ENCODE results near the gene ANXA10.
A peak's percentile ranks its signal among the peaks of the same experiment; 100 is the strongest.

ANXA10 gene, protein sequence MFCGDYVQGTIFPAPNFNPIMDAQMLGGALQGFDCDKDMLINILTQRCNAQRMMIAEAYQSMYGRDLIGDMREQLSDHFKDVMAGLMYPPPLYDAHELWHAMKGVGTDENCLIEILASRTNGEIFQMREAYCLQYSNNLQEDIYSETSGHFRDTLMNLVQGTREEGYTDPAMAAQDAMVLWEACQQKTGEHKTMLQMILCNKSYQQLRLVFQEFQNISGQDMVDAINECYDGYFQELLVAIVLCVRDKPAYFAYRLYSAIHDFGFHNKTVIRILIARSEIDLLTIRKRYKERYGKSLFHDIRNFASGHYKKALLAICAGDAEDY

DNA sequence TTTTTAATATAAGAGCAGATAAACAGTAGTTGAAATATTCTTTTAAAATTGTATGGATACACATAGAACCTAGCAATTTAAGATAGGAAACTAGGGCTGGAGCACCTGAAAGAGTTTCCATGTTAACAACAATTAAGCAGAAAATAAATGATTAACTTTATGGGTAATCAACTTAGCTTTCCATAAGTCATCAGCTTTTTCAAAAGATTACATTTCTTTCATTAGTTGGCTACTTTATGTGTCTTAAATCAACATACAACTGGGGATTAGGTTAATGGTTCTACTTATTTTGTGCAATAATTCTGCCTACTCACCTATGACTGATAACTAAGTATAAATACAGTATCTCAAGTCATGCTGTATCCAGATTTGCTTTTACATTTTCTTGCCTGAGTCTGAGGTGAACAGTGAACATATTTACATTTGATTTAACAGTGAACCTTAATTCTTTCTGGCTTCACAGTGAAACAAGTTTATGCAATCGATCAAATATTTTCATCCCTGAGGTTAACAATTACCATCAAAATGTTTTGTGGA lies at the start of gene ANXA10:
Gene ANXA10 (plus strand): TSS at position 362 of the 537 bp plus-strand sequence. CDS start 164 bp downstream, at position 526.
- no peaks in the 10 kb centered on the region for H3K4me1 Mint-ChIP-seq
- H3K36me3 Mint-ChIP-seq: no peaks in the 10 kb centered on the region
- no peak within 1 kb of the TSS for H3K27ac Mint-ChIP-seq
- DNase-seq (ENCODE audit: low spot score in 2 of 2): no peak
- H3K9me3 Mint-ChIP-seq: peaks cover 5% of the 10 kb centered on the region
- H3K4me3 Mint-ChIP-seq: no peak within 1 kb of the TSS
- no peak for ATAC-seq

DNA sequence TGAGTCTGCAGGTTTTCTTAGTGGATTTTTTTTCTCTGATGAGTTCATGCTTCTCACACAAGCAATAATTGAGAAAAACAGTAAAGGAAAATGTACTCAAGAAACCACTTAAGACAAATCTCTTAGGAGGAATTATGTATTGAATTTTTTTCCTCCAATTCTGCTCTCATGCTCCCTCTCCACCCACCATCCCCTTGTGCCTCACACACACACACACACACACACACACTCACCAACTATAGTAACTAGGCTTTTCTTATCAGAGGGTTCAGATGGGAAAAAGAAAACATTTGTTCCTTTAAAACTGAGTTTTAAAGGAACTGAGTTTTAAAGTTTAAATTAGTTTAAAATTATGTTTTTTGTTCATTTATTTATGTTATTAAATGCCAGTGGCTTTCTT lies 47.0 kb upstream of the ANXA10 start:
- peaks cover 9% of the 10 kb centered on the region for H3K9me3 Mint-ChIP-seq
- DNase-seq (ENCODE audit: low spot score in 2 of 2): no peak
- H3K27ac Mint-ChIP-seq: no peak overlapping the region
- H3K4me3 Mint-ChIP-seq: no peak overlapping the region
- no peaks in the 10 kb centered on the region for H3K4me1 Mint-ChIP-seq
- ATAC-seq: no peak
- no peaks in the 10 kb centered on the region for H3K36me3 Mint-ChIP-seq

DNA sequence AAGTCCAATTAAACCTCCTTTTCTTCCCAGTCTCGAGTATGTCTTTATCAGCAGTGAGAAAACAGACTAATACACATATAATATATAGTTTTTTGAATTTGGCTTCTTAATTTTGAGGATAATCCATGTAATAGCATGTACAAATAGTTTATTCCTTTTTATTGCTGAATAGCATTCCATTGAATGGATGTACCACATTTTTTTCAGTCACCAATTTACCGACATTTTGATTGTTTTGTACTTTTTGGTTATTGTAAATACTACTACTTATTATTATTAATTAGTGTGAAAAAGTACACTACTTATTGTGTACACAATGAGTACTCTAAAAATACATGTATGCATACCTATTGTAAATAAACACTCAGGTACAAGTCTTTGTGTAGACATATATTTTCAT lies 42.3 kb upstream of the ANXA10 start:
- Mint-ChIP-seq H3K9me3 (peaks cover 16% of the 10 kb centered on the region), H3K4me3 (no peak overlapping the region), H3K27ac (no peak overlapping the region), H3K36me3 (no peaks in the 10 kb centered on the region), H3K4me1 (no peaks in the 10 kb centered on the region)
- ATAC-seq: no peak
- DNase-seq (ENCODE audit: low spot score in 2 of 2): no peak

DNA sequence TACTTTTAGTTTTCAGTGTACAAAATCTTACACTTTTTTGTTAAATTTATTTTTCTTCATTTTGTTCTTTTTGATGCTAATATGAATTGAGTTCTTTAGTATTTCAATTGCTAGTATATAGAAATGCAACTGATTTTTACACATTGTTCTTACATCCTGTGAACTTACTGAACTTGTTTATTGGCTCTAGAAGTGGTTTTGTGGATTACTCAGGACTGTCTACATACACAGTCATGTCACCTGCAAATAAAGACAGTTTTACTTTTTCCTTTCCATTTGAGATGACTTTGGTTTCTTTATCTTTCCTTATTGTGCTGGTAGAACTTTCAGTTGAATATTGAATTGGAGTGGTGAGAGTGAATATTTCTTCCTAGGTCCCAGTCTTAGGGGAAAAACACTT lies 40.8 kb upstream of the ANXA10 start:
- Mint-ChIP-seq H3K4me3 (no peak overlapping the region), H3K4me1 (no peaks in the 10 kb centered on the region), H3K9me3 (peaks cover 15% of the 10 kb centered on the region), H3K27ac (no peak overlapping the region), H3K36me3 (no peaks in the 10 kb centered on the region)
- no peak for DNase-seq (ENCODE audit: low spot score in 2 of 2)
- no peak for ATAC-seq

DNA sequence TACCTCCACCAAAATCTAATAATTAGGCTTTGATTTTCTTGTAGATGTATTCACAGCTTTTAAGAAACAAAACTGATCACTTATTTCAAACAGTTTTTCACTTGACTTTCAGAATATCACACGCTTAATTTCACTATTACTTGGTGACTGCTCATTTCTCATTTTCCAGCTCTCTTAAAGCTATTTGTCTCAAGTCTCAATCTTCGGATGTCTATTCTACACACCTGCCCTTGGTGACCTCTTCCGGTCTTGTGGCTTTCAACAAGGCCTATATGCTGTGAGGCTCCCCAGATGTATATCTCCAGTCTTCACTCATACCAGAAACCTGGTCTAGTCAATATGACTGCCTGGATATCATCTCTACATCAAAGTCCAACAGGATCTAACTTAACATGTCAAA lies 34.9 kb upstream of the ANXA10 start:
- Mint-ChIP-seq H3K9me3 (peaks cover 13% of the 10 kb centered on the region), H3K36me3 (no peaks in the 10 kb centered on the region), H3K4me1 (no peaks in the 10 kb centered on the region), H3K4me3 (no peak overlapping the region), H3K27ac (no peak overlapping the region)
- DNase-seq (ENCODE audit: low spot score in 2 of 2) (no peak), ATAC-seq (no peak)

DNA sequence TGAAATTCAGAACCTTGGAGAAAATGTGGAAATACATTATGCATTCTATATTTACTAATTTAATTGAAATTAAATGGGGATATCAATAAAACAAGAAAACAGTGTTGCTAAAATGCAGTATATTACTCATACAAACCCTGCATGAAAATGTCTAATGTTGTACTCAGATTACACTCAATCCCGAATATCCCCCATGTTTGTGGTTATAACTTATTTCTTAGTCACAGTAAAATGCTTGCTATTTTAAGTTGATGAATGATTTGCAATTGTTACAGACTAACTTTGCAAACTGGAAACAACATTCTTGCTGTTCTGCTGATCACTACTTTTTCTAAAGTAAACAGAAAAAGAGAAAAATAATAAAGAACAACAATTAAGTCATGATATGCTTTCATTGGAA lies 33.1 kb upstream of the ANXA10 start:
- Mint-ChIP-seq H3K9me3 (peaks cover 12% of the 10 kb centered on the region), H3K4me1 (no peaks in the 10 kb centered on the region), H3K36me3 (no peaks in the 10 kb centered on the region), H3K27ac (no peak overlapping the region), H3K4me3 (no peak overlapping the region)
- ATAC-seq (no peak), DNase-seq (ENCODE audit: low spot score in 2 of 2) (no peak)

DNA sequence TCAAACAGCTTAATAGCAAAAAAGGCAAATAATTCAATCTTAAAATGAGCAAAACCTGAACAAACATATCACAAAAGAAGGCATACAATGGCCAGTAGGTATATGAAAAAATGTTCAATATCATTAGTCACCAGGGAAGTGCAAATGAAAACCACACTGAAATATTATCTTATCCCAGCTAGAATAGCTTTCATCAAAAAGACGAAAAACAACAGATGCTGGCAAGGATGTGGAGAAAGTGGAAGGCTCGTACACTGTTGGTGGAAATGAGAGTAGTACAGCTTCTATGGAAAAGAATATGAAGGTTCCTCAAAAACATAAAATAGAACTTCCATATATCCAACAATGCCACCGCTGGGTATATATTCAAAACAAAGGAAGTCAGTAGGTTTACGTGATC lies 29.3 kb upstream of the ANXA10 start:
- Mint-ChIP-seq H3K36me3 (no peaks in the 10 kb centered on the region), H3K9me3 (peaks cover 8% of the 10 kb centered on the region), H3K4me1 (no peaks in the 10 kb centered on the region), H3K4me3 (no peak overlapping the region), H3K27ac (no peak overlapping the region)
- DNase-seq (ENCODE audit: low spot score in 2 of 2) (no peak), ATAC-seq (no peak)

DNA sequence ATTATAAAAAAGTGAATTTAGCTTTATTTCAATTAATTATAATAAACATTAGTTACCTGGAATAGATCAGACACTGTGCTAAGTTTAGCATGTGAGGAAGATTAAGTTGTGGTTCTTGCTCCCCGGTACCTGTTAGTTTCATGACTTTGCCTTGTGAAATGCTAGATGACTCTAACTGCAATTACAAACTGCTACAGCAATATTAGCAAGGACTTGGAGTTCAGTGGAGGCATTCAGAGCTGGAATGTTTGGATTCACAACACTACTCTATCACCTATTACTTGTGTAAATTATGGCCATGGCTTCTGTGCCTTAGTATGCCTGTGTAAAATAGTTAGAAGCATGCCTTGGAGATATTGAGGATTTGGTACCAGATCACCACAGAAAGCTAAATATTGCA lies 21.4 kb upstream of the ANXA10 start:
- Mint-ChIP-seq H3K4me3 (no peak overlapping the region), H3K9me3 (peaks cover 4% of the 10 kb centered on the region), H3K36me3 (no peaks in the 10 kb centered on the region), H3K4me1 (no peaks in the 10 kb centered on the region), H3K27ac (no peak overlapping the region)
- ATAC-seq (no peak), DNase-seq (ENCODE audit: low spot score in 2 of 2) (no peak)

DNA sequence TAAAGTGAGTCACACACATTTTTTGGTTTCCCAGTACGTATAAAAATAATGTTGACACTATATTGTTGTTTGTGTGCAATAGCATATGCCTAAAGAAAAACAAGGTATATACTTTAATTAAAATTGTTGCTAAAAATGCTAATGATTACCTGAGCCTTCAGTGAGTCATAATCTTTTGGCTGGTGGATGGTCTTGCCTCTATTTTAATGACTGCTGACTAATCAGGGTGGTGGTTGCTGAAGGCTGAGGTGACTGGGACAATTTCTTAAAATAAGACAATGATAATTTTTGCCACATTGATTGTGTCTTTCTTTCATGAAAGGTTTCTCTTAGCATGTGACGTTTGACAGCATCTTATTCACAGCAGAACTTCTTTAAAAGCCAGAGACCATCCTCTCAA lies 21.0 kb upstream of the ANXA10 start:
- no peak for ATAC-seq
- Mint-ChIP-seq H3K4me3 (no peak overlapping the region), H3K4me1 (no peaks in the 10 kb centered on the region), H3K9me3 (peaks cover 4% of the 10 kb centered on the region), H3K36me3 (no peaks in the 10 kb centered on the region), H3K27ac (no peak overlapping the region)
- DNase-seq (ENCODE audit: low spot score in 2 of 2): no peak

DNA sequence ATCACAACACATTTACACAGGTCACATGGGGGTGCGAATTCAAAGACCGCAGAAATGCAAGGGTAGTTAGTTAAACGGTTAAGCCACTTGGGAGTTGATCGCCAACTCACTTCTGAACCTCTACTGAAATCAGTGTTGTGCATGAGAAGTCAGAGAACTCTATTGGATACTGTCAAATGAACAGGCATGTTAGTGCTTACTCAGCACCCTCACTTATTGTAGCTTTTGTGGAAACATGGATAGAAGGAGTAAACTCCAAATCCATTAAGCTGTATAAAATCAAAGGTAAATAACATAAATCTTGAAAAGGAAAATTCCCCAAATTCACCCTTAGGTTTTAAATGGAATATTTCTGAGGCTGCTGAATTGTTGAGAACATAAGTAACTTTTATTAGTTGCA lies 17.5 kb upstream of the ANXA10 start:
- DNase-seq (ENCODE audit: low spot score in 2 of 2): no peak
- no peaks in the 10 kb centered on the region for H3K36me3 Mint-ChIP-seq
- ATAC-seq: no peak
- H3K4me1 Mint-ChIP-seq: no peaks in the 10 kb centered on the region
- H3K27ac Mint-ChIP-seq: no peak overlapping the region
- H3K9me3 Mint-ChIP-seq: no peaks in the 10 kb centered on the region
- H3K4me3 Mint-ChIP-seq: no peak overlapping the region

DNA sequence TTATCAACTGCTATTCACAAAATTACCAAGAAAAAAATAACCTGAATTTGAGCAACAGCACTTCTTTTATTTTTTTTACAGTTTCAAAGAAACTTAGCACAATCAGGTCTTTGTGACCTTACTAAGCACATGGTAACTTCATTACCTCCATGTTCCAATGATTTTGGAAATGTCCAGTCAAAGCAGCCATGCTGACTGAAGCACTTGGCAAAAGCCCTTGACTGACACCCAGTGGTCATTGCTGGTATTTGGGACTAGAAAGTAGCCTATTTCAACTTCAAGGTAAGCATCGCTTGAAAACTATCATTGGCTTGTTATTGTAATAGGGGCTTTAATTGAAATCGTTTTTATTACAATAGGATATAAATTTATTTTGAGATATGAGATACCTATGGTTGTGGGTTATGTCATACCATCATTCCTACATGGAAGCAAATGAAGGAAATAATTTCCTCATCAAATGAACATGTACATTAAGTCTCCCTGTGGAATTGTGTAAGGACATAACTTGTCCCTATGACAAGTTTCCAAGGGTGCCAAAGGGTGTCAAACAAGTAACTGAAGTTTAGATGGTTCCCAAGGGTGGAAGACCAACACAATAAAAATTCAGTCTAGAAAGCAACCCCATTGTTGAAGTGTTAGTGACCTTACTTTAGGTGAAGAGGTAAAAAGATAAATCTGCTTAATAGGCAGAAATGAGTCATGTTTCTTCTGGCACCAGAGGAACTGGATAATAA lies 15.2 kb upstream of the ANXA10 start:
- Mint-ChIP-seq H3K27ac (no peak overlapping the region), H3K4me3 (no peak overlapping the region), H3K4me1 (no peaks in the 10 kb centered on the region), H3K9me3 (no peaks in the 10 kb centered on the region), H3K36me3 (no peaks in the 10 kb centered on the region)
- ATAC-seq (no peak), DNase-seq (ENCODE audit: low spot score in 2 of 2) (peak in 1 of 2 donors; percentile 58)

DNA sequence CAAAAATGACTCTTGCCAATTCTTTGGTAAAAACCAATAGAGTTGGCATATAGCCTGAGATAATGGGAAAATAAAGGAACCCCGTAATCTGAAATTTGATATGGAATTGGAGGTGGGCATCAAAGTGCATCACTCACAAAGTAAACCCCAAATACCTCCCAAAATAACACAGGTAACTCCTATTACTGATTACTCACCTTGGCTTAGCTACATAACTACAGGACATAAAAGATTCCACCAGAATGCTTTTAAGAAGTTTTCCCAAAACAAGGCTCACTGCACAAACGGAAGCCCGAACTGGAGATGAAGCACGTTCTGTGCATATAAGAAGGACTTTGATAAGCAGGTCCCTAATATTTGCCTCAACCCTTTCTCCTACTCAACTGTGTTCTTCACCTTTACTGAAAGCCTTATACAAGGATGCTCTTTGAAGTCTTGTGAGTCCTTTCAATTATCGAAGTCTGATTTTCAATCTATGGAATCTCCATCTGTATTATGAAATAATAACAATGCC lies 14.6 kb upstream of the ANXA10 start:
- H3K4me1 Mint-ChIP-seq: no peaks in the 10 kb centered on the region
- no peak overlapping the region for H3K4me3 Mint-ChIP-seq
- H3K27ac Mint-ChIP-seq: no peak overlapping the region
- no peaks in the 10 kb centered on the region for H3K9me3 Mint-ChIP-seq
- no peak for ATAC-seq
- DNase-seq (ENCODE audit: low spot score in 2 of 2): no peak
- no peaks in the 10 kb centered on the region for H3K36me3 Mint-ChIP-seq

DNA sequence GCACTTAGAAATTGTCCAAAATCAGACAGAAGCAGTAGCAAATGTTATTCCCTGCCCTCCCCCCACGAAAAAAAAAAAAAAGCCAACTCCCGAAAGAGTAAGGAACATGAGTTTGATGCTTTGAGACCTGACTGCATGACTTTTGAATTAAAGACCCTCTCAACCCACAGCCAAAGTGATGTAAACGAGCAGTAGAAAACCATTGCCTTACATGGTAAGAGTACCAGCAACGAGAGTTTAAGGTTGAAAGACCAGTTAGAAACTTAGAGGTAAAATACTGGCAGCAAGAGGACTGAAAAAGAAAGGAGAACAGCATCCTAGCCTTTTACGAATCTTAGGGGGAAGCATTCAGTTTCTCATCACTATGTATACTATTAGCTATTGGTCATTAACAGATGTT lies 10.0 kb upstream of the ANXA10 start:
- no peaks in the 10 kb centered on the region for H3K4me1 Mint-ChIP-seq

DNA sequence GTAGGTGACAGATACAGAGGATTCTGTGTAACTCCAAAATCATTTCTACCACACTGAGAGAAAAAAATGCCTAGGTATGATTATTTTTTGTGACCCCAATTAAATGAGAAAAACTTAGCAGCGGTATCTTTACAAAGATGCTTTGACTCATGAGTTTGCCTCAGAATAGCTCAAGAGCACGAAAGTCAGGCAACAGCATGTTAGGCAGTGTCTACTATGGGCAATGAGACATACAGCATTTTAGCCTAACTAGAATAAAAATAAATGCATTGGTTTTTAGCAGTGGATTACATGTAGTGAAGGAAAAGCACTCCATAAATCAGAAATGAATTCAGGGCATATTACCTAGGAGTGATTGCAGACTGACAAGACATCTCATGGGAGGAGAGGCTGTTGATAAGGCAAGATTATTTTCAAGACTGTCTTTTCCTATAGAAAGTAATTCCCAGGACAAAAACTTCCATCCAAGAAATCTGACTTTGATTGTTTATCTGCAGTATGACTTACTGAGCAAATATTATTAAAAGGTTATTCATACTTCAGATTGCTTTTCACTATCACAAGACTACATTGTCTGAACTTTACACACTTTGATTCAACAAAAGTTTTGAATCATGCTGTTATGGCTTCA lies 3.6 kb downstream of the ANXA10 start:
- DNase-seq (ENCODE audit: low spot score in 2 of 2): no peak
- H3K27ac Mint-ChIP-seq: no peak overlapping the region
- H3K4me3 Mint-ChIP-seq: no peak overlapping the region
- no peaks in the 10 kb centered on the region for H3K4me1 Mint-ChIP-seq
- ATAC-seq: no peak
- no peaks in the 10 kb centered on the region for H3K9me3 Mint-ChIP-seq
- H3K36me3 Mint-ChIP-seq: no peaks in the 10 kb centered on the region

More for the DNA sequence above, 10.0 kb upstream of the ANXA10 start:
- H3K4me3 Mint-ChIP-seq: no peak overlapping the region
- peaks cover 3% of the 10 kb centered on the region for H3K9me3 Mint-ChIP-seq
- H3K27ac Mint-ChIP-seq: no peak overlapping the region
- no peaks in the 10 kb centered on the region for H3K36me3 Mint-ChIP-seq
- DNase-seq (ENCODE audit: low spot score in 2 of 2) (no peak), ATAC-seq (no peak)

DNA sequence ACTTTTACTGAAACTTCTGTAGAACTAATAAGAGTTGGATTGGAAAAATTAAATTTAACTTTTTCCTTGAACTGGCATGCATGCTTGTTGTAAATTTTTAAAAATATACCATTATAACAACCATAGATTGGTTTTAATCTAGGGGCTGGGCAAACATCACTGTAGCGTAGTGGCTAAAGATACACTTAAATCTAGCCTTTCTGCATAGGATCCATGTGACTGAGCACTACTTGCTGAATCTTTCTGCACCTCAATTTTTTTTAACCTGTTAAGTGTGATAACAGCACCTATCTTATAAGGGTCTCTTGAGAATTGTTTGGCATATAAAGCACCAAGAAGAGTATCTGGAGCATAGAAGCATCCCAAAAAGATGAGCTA lies 4.1 kb downstream of the ANXA10 start:
- DNase-seq (ENCODE audit: low spot score in 2 of 2) (no peak), ATAC-seq (no peak)
- H3K9me3 Mint-ChIP-seq: no peaks in the 10 kb centered on the region
- H3K4me3 Mint-ChIP-seq: no peak overlapping the region
- no peak overlapping the region for H3K27ac Mint-ChIP-seq
- no peaks in the 10 kb centered on the region for H3K36me3 Mint-ChIP-seq
- H3K4me1 Mint-ChIP-seq: no peaks in the 10 kb centered on the region
